ENCODE results near the gene MRPL46. TPM values are rescaled to one million over a fixed set of nuclear protein-coding genes. Genes with fewer than 3 reads are reported as not detected.

The MRPL46 gene
- total RNA-seq, 1 experiment from 2014 or later = 44.2 TPM

GRCh38 chr15:88428805-88429605 is 38.2 kb downstream of the MRPL46 start:
- no peak for TF ChIP-seq CTCF (conservative IDR thresholded peaks at IDR 0.05; ENCODE audit: low read depth, low read length)
- TF ChIP-seq EZH2 (IDR thresholded peaks at IDR 0.05; ENCODE audit: borderline replicate concordance, low read depth, low read length, poor library complexity, severe bottlenecking) = no peak
- intact Hi-C loops (cut with micrococcal nuclease; ENCODE audit: unreplicated experiment) = no loop called here
- H3K27me3 ChIP-seq (replicated peaks; ENCODE audit: insufficient read depth, low read depth, low read length, poor library complexity) = peaks cover 61% of the 10 kb centered on the region
- no peak overlapping the region for H3K27ac ChIP-seq (ENCODE audit: low read depth, low read length, poor library complexity, severe bottlenecking)
- no peaks in the 10 kb centered on the region for H3K4me1 ChIP-seq (ENCODE audit: insufficient read depth, low read length, poor library complexity, severe bottlenecking)
- DNase-seq (ENCODE audit: low spot score) = no peak
- ChIA-PET POLR2A (ENCODE audit: low non-redundant PET) (no interaction called here), CTCF (no interaction called here)
- no peaks in the 10 kb centered on the region for H3K36me3 ChIP-seq (ENCODE audit: insufficient read depth, low read length, poor library complexity, severe bottlenecking)
- H3K4me3 ChIP-seq (ENCODE audit: low read depth, low read length, poor library complexity, severe bottlenecking) = no peak overlapping the region
- no peaks in the 10 kb centered on the region for H3K9me3 ChIP-seq (ENCODE audit: low read depth, low read length, poor library complexity, severe bottlenecking)
- no TSS peak for BruUV-seq (replicated peaks)

- Histone ChIP-seq H3K9me3 (ENCODE audit: low read depth, low read length, poor library complexity, severe bottlenecking) (no peaks in the 10 kb centered on the region), H3K4me3 (ENCODE audit: low read depth, low read length, poor library complexity, severe bottlenecking) (no peak overlapping the region), H3K36me3 (ENCODE audit: insufficient read depth, low read length, poor library complexity, severe bottlenecking) (no peaks in the 10 kb centered on the region), H3K4me1 (ENCODE audit: insufficient read depth, low read length, poor library complexity, severe bottlenecking) (no peaks in the 10 kb centered on the region), H3K27ac (ENCODE audit: low read depth, low read length, poor library complexity, severe bottlenecking) (no peak overlapping the region), H3K27me3 (replicated peaks; ENCODE audit: insufficient read depth, low read depth, low read length, poor library complexity) (peaks cover 61% of the 10 kb centered on the region)
- no TSS peak for BruUV-seq (replicated peaks)
- intact Hi-C loops (cut with micrococcal nuclease; ENCODE audit: unreplicated experiment) = no loop called here
- ChIA-PET CTCF (no interaction called here), POLR2A (ENCODE audit: low non-redundant PET) (no interaction called here)
- TF ChIP-seq EZH2 (IDR thresholded peaks at IDR 0.05; ENCODE audit: borderline replicate concordance, low read depth, low read length, poor library complexity, severe bottlenecking) (no peak), CTCF (conservative IDR thresholded peaks at IDR 0.05; ENCODE audit: low read depth, low read length) (no peak)
- no peak for DNase-seq (ENCODE audit: low spot score)
These were observed 39.1 kb downstream of the MRPL46 start for GRCh38 chr15:88428053-88428452.

GRCh38 chr15:88426304-88426703 is 40.9 kb downstream of the MRPL46 start:
- no TSS peak for BruUV-seq (replicated peaks)
- no peak overlapping the region for H3K4me3 ChIP-seq (ENCODE audit: low read depth, low read length, poor library complexity, severe bottlenecking)
- H3K4me1 ChIP-seq (ENCODE audit: insufficient read depth, low read length, poor library complexity, severe bottlenecking) = no peaks in the 10 kb centered on the region
- intact Hi-C loops (cut with micrococcal nuclease; ENCODE audit: unreplicated experiment) = no loop called here
- POLR2A ChIA-PET (ENCODE audit: low non-redundant PET) = no interaction called here
- H3K9me3 ChIP-seq (ENCODE audit: low read depth, low read length, poor library complexity, severe bottlenecking) = no peaks in the 10 kb centered on the region
- CTCF ChIA-PET = no interaction called here
- peaks cover 55% of the 10 kb centered on the region for H3K27me3 ChIP-seq (replicated peaks; ENCODE audit: insufficient read depth, low read depth, low read length, poor library complexity)
- TF ChIP-seq CTCF (conservative IDR thresholded peaks at IDR 0.05; ENCODE audit: low read depth, low read length) = no peak
- H3K27ac ChIP-seq (ENCODE audit: low read depth, low read length, poor library complexity, severe bottlenecking) = no peak overlapping the region
- no peak for DNase-seq (ENCODE audit: low spot score)
- H3K36me3 ChIP-seq (ENCODE audit: insufficient read depth, low read length, poor library complexity, severe bottlenecking) = no peaks in the 10 kb centered on the region
